ENCODE data around the gene TMEM161B.
"Not testable (repeated sequence)": the region's sequence is repeated elsewhere in the genome, so short reads cannot be mapped to it uniquely, and the experiment has no call there.

The TMEM161B gene

DNA sequence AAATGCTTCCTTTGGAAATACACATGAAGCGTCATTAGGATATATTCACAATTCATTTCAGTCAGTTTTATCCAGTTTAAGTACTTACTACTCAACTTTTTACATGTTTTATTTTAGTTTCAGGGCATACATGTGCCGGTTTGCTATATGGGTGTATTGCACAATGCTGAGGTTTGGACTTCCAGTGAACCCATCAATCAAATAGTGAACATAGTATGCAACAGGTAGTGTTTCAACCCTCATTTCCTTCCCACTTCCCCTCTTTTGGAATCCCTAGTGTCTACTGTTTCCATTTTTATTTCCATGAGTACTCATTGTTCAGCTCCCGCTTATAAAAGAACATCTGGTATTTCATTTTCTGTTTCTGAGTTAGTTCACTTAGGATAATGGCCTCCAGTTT, 74.7 kb downstream of the TMEM161B start:
- DNase-seq: no peak
- H3K36me3 ChIP-seq (ENCODE audit: control insufficient read depth, insufficient read depth, low read length): no peaks in the 10 kb centered on the region
- H3K56ac ChIP-seq (ENCODE audit: low read length): no peak overlapping the region
- no peaks in the 10 kb centered on the region for H3K27me3 ChIP-seq (ENCODE audit: insufficient read depth, low read length, poor library complexity)
- no peak overlapping the region for H4K8ac ChIP-seq (ENCODE audit: low read depth, low read length)
- no peak overlapping the region for H3K4ac ChIP-seq (ENCODE audit: low read depth, low read length)
- no peak overlapping the region for H2BK5ac ChIP-seq (ENCODE audit: low read length)
- H3K4me1 ChIP-seq (ENCODE audit: control insufficient read depth, low read depth, low read length): no peaks in the 10 kb centered on the region
- WGBS (ENCODE audit: extremely low coverage, insufficient coverage, low lambda C conversion rate): no CpG with 5 or more reads among the region's 3 CpGs
- no peak overlapping the region for H3K27ac ChIP-seq (ENCODE audit: low read depth, low read length)
- no peak overlapping the region for H3K23ac ChIP-seq (ENCODE audit: low read length)
- H3K4me3 ChIP-seq (ENCODE audit: low read length): no peak overlapping the region
- H3K9ac ChIP-seq (ENCODE audit: low read length): no peak overlapping the region
- H3K4me2 ChIP-seq (ENCODE audit: low read length): no peak overlapping the region
- no peak overlapping the region for H4K5ac ChIP-seq (ENCODE audit: low read length)
- H2AK5ac ChIP-seq (ENCODE audit: low read length): no peak overlapping the region
- no peak overlapping the region for H2BK120ac ChIP-seq (ENCODE audit: low read depth, low read length)
- H3K79me2 ChIP-seq (ENCODE audit: control insufficient read depth, insufficient read depth, low read length): no peaks in the 10 kb centered on the region
- no peak overlapping the region for H3K18ac ChIP-seq (ENCODE audit: low read length)
- no peaks in the 10 kb centered on the region for H3K79me1 ChIP-seq (ENCODE audit: low read length)
- H2BK15ac ChIP-seq (replicated peaks; ENCODE audit: low read depth): no peak overlapping the region

DNA sequence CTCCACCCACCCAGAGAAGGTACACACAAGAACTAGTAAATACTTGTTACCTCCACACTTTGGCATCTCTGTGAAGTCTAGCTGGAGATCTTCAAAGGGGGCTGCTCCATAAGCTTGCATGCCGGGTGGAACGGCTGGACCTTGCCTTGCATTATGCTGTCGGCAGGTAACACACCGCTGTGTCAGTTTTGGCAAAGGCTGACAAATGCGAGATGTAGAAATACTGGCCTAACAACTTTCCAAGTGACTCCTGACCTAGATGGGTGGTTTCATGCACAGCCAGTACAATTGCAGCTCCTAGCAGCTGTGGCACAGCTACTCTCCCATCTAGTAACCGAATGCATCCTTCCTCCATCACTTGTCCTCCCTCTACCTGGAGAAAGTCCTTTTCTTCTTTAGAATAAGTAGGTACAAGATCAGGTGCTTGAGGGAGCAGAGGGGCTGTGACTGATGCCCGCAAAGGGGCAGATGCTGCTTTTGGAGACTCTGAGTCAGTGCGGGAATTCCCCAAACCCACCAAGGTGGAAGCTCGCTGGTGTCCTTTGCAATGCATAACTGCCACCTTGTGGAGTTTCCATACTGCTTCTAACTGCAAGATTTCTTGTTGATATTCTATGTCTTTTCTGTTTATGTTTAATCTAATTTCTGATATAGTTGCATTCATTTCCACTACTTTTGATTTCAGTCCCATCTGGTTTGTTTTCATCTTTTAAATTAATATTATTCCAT, 78.4 kb downstream of the TMEM161B start:
- Histone ChIP-seq H3K4me3 (ENCODE audit: low read length) (no peak overlapping the region), H4K8ac (ENCODE audit: low read depth, low read length) (no peak overlapping the region), H3K4me2 (ENCODE audit: low read length) (no peak overlapping the region), H2BK15ac (replicated peaks; ENCODE audit: low read depth) (no peak overlapping the region), H3K27ac (ENCODE audit: low read depth, low read length) (no peak overlapping the region), H3K79me2 (ENCODE audit: control insufficient read depth, insufficient read depth, low read length) (no peaks in the 10 kb centered on the region), H3K56ac (ENCODE audit: low read length) (no peak overlapping the region), H3K18ac (ENCODE audit: low read length) (no peak overlapping the region), H3K36me3 (ENCODE audit: control insufficient read depth, insufficient read depth, low read length) (no peaks in the 10 kb centered on the region), H2BK120ac (ENCODE audit: low read depth, low read length) (no peak overlapping the region), H3K4ac (ENCODE audit: low read depth, low read length) (no peak overlapping the region), H4K5ac (ENCODE audit: low read length) (no peak overlapping the region), H3K9ac (ENCODE audit: low read length) (no peak overlapping the region), H2AK5ac (ENCODE audit: low read length) (no peak overlapping the region), H2BK5ac (ENCODE audit: low read length) (no peak overlapping the region), H3K4me1 (ENCODE audit: control insufficient read depth, low read depth, low read length) (no peaks in the 10 kb centered on the region), H3K79me1 (ENCODE audit: low read length) (no peaks in the 10 kb centered on the region), H3K27me3 (ENCODE audit: insufficient read depth, low read length, poor library complexity) (no peaks in the 10 kb centered on the region), H3K23ac (ENCODE audit: low read length) (no peak overlapping the region)
- no CpG with 5 or more reads among the region's 9 CpGs for WGBS (ENCODE audit: extremely low coverage, insufficient coverage, low lambda C conversion rate)
- peak; percentile 31 for DNase-seq

- H2AK5ac ChIP-seq (ENCODE audit: low read length); H3K27ac ChIP-seq (ENCODE audit: low read depth, low read length); H3K4me3 ChIP-seq (ENCODE audit: low read length); H3K4me2 ChIP-seq (ENCODE audit: low read length); H3K4me1 ChIP-seq (ENCODE audit: control insufficient read depth, low read depth, low read length); DNase-seq; H3K36me3 ChIP-seq (ENCODE audit: control insufficient read depth, insufficient read depth, low read length); H3K23ac ChIP-seq (ENCODE audit: low read length); H3K4ac ChIP-seq (ENCODE audit: low read depth, low read length); H2BK5ac ChIP-seq (ENCODE audit: low read length); H3K27me3 ChIP-seq (ENCODE audit: insufficient read depth, low read length, poor library complexity); H3K9ac ChIP-seq (ENCODE audit: low read length); H2BK120ac ChIP-seq (ENCODE audit: low read depth, low read length); H4K8ac ChIP-seq (ENCODE audit: low read depth, low read length); H3K56ac ChIP-seq (ENCODE audit: low read length); H3K79me1 ChIP-seq (ENCODE audit: low read length); H2BK15ac ChIP-seq (replicated peaks; ENCODE audit: low read depth); H4K5ac ChIP-seq (ENCODE audit: low read length); H3K79me2 ChIP-seq (ENCODE audit: control insufficient read depth, insufficient read depth, low read length); H3K18ac ChIP-seq (ENCODE audit: low read length): not testable (repeated sequence)
- no CpG with 5 or more reads among the region's 4 CpGs for WGBS (ENCODE audit: extremely low coverage, insufficient coverage, low lambda C conversion rate)
Measured at GRCh38 chr5:88189484-88189883, 79.2 kb downstream of the TMEM161B start.

- Histone ChIP-seq H3K9ac (ENCODE audit: low read length) (no peak overlapping the region), H3K23ac (ENCODE audit: low read length) (no peak overlapping the region), H2BK5ac (ENCODE audit: low read length) (no peak overlapping the region), H2BK120ac (ENCODE audit: low read depth, low read length) (no peak overlapping the region), H4K5ac (ENCODE audit: low read length) (no peak overlapping the region), H3K79me2 (ENCODE audit: control insufficient read depth, insufficient read depth, low read length) (no peaks in the 10 kb centered on the region), H3K36me3 (ENCODE audit: control insufficient read depth, insufficient read depth, low read length) (no peaks in the 10 kb centered on the region), H3K56ac (ENCODE audit: low read length) (no peak overlapping the region), H3K4me3 (ENCODE audit: low read length) (no peak overlapping the region), H2BK15ac (replicated peaks; ENCODE audit: low read depth) (no peak overlapping the region), H3K4ac (ENCODE audit: low read depth, low read length) (no peak overlapping the region), H3K27me3 (ENCODE audit: insufficient read depth, low read length, poor library complexity) (no peaks in the 10 kb centered on the region), H2AK5ac (ENCODE audit: low read length) (no peak overlapping the region), H4K8ac (ENCODE audit: low read depth, low read length) (no peak overlapping the region), H3K18ac (ENCODE audit: low read length) (no peak overlapping the region), H3K27ac (ENCODE audit: low read depth, low read length) (no peak overlapping the region), H3K79me1 (ENCODE audit: low read length) (no peaks in the 10 kb centered on the region), H3K4me1 (ENCODE audit: control insufficient read depth, low read depth, low read length) (no peaks in the 10 kb centered on the region), H3K4me2 (ENCODE audit: low read length) (no peak overlapping the region)
- DNase-seq: peak; percentile 20
- WGBS (ENCODE audit: extremely low coverage, insufficient coverage, low lambda C conversion rate): no CpG with 5 or more reads among the region's 9 CpGs
Measured at GRCh38 chr5:88188458-88189132, 80.0 kb downstream of the TMEM161B start.

- DNase-seq: no peak
- H2BK5ac ChIP-seq (ENCODE audit: low read length): no peak overlapping the region
- H3K4me1 ChIP-seq (ENCODE audit: control insufficient read depth, low read depth, low read length): no peaks in the 10 kb centered on the region
- no peak overlapping the region for H3K4ac ChIP-seq (ENCODE audit: low read depth, low read length)
- H3K23ac ChIP-seq (ENCODE audit: low read length): no peak overlapping the region
- H3K18ac ChIP-seq (ENCODE audit: low read length): no peak overlapping the region
- H2BK15ac ChIP-seq (replicated peaks; ENCODE audit: low read depth): no peak overlapping the region
- H3K79me1 ChIP-seq (ENCODE audit: low read length): no peaks in the 10 kb centered on the region
- no peaks in the 10 kb centered on the region for H3K79me2 ChIP-seq (ENCODE audit: control insufficient read depth, insufficient read depth, low read length)
- H3K4me3 ChIP-seq (ENCODE audit: low read length): no peak overlapping the region
- no peak overlapping the region for H4K8ac ChIP-seq (ENCODE audit: low read depth, low read length)
- no peaks in the 10 kb centered on the region for H3K36me3 ChIP-seq (ENCODE audit: control insufficient read depth, insufficient read depth, low read length)
- no peak overlapping the region for H3K9ac ChIP-seq (ENCODE audit: low read length)
- H3K4me2 ChIP-seq (ENCODE audit: low read length): no peak overlapping the region
- no peak overlapping the region for H3K27ac ChIP-seq (ENCODE audit: low read depth, low read length)
- H4K5ac ChIP-seq (ENCODE audit: low read length): no peak overlapping the region
- no peak overlapping the region for H3K56ac ChIP-seq (ENCODE audit: low read length)
- H3K27me3 ChIP-seq (ENCODE audit: insufficient read depth, low read length, poor library complexity): no peaks in the 10 kb centered on the region
- no peak overlapping the region for H2BK120ac ChIP-seq (ENCODE audit: low read depth, low read length)
- H2AK5ac ChIP-seq (ENCODE audit: low read length): no peak overlapping the region
Measured at GRCh38 chr5:88183255-88183654, 85.4 kb downstream of the TMEM161B start.

GRCh38 chr5:88177486-88177885, 91.2 kb downstream of the TMEM161B start:
- H4K8ac ChIP-seq (ENCODE audit: low read depth, low read length); H2BK120ac ChIP-seq (ENCODE audit: low read depth, low read length); H3K79me2 ChIP-seq (ENCODE audit: control insufficient read depth, insufficient read depth, low read length); H3K27me3 ChIP-seq (ENCODE audit: insufficient read depth, low read length, poor library complexity); H3K18ac ChIP-seq (ENCODE audit: low read length); H3K9ac ChIP-seq (ENCODE audit: low read length); H3K4ac ChIP-seq (ENCODE audit: low read depth, low read length); H3K23ac ChIP-seq (ENCODE audit: low read length); H4K5ac ChIP-seq (ENCODE audit: low read length); H2AK5ac ChIP-seq (ENCODE audit: low read length); H2BK15ac ChIP-seq (replicated peaks; ENCODE audit: low read depth); H3K27ac ChIP-seq (ENCODE audit: low read depth, low read length); H3K4me3 ChIP-seq (ENCODE audit: low read length); H3K56ac ChIP-seq (ENCODE audit: low read length); H3K79me1 ChIP-seq (ENCODE audit: low read length); H3K36me3 ChIP-seq (ENCODE audit: control insufficient read depth, insufficient read depth, low read length); H2BK5ac ChIP-seq (ENCODE audit: low read length); DNase-seq; H3K4me2 ChIP-seq (ENCODE audit: low read length); H3K4me1 ChIP-seq (ENCODE audit: control insufficient read depth, low read depth, low read length): not testable (repeated sequence)
- no CpG with 5 or more reads among the region's 13 CpGs for WGBS (ENCODE audit: extremely low coverage, insufficient coverage, low lambda C conversion rate)

Data from mesendoderm (in vitro differentiated cells).